Left hindlimb (tissue), 1 donor: ENCODE data around the gene SF1.
A peak's percentile ranks its signal among the peaks of the same experiment; 100 is the strongest.

Experiments used
- DNase-seq: peaks from one replicate; pipeline ENCODE4 v3.0.0-alpha.2; 2018

SF1 gene

DNA sequence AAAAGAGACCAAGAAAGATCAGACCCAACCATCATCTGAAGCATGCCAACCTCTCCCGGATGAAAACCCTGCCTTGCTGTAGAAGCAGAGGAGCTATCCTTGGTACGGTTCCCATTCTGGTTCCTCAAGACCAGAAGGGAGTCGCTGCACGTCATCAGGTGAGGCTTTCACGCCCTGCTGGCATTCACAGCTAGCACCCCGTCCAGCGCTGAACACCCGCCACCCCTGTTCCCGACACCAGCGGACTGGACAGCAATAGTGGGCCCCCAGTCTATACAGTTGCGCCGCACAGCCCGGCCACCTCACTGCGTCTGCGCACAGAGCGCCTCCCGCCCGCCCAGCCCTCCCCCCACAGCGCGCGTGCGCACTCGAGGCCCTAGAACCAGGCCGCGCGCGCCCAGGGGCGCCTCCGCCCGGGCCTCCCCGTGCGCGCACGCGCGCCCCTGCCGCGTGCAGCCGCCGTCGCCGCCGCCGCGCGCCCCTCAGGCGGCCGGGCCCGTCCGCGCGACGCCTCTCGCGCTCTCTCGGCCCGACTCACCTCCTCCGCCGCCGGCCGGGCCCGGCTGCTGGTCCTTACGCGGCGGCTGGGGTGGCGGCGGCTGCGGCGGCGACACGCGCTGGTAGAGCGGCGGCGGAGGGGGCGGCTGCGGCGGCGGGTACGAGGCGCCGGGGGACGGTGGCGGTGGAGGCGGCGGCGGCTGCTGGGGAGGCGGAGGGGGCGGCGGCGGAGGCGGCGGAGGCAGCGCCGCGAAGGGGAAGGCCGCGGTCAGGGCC is 706 bp downstream of the SF1 start:
- DNase-seq: peak; percentile 90

DNA sequence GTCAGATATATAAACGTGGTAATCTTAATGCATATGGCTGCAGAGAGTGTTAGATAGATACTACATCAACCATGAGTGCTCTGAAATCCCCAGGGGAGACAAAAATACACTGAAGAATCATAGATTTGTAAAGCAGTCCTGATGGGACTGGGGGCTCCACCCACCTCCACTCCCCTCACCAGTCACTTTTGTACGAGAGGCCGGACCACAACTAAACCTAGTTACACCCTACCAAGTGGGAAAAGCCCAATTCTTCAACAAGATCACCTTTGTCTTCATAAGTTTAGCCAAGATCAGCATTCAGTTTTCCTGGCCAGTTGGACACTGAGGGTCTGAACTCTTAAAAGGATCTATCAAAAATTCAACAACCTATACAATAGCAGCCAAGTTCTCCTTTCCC is 1.5 kb downstream of the SF1 start:
- DNase-seq: no peak

DNA sequence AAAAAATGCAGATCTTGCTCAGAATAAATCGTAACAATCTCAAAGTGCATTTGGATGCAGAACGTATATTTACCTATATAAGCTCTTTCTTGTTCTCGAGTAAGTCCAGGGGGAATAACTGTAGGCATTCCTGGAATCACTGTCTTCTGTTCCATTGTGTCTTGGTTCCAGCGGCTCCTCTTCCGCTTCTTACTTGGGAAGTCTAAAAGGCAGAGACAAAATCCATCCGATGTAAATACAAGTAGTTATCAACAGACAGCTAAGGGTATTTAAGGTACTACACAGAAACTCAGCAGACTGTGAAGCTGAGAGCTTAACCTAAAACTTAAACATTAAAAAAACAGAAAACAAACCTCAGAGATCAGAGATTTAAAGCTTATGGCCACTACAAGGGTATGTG is 1.9 kb downstream of the SF1 start:
- no peak for DNase-seq

DNA sequence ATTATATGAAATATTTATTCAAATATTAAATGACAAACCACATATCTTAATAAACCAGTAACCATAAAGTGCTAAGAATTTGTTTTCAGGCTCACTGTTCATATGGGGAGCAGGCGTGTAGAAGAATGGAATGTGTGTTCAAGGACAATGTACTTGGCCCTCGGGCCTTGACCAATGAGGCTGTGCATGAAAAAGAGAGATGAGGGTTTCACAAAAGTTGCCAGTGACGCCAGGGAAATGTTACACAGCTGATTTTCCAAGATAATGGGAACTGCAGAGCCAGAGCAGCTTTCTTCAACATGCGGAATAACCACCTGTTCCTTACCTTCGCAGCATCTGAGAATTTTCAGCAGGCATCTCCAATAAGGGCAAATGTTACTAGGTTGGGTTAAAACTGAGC is 4.2 kb downstream of the SF1 start:
- no peak for DNase-seq

DNA sequence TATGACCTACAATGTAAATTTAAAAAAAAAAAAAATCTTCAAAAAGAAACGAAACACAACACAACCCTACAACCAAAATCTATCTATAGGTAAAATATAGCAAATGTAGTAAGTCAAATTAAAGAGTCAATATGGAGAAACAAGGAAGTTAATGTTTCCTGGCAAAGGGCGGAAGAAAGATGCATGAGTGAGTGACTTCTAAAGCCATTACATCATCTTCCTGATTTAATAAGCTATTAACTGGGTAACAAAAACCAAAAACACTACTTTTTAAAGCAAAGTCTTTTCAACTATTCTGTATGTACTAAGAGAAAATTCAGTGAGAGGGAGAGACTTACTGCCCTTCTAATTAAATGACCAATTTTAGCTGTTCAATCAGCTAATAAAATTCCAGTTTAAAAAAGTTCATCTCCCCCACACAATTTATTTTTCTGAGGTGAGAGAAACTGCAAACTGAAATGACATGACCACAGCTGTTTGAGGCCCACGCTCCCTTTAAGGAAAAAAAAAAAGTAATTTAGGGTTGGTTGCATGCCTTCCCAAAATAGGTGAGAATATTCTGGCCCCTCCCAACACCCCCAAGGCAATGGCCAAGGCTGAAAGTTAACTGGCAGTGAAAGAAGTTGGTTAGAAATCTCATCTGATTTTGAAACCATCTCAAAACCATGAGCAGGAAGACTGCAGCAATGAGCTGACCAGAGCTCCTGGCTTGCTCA is 5.9 kb downstream of the SF1 start:
- no peak for DNase-seq

DNA sequence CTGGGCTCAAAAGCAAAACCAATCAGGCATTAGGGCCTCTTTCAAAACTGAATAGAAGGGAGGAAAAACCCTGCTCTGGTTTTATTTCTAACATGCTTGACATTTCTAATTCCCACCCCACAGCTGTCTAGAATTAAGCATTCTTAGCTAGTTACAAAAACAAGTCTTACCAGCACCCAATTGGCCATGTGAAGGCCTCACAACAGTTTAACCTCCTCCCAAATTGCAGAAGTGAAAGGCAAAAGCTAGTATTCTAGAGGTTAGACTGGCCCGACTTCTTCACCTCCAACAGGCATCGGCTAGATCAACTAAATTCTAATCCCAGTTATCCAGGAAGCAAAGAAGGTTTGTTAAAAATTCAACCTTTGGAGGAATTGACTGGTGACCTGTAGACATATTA is 6.5 kb downstream of the SF1 start:
- DNase-seq: no peak

DNA sequence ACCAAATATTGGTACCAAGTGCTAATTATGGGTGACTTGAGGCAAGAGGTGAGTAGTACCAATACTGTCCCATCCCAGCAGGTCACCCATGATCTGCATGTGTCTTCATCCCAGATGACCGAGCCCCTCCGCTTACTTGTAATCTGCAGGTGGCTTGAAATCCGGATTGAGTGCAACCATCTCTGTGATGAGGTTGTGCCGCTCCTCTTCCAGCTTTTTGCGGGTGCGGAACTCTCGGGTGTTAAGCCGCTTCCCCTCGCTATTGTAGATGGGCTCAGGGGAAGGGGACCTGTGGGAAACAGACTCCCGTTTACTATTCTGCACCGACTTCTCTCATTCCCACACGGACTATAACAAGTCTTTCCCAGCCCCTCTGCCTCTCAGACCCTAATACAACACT is 8.2 kb downstream of the SF1 start:
- no peak for DNase-seq

DNA sequence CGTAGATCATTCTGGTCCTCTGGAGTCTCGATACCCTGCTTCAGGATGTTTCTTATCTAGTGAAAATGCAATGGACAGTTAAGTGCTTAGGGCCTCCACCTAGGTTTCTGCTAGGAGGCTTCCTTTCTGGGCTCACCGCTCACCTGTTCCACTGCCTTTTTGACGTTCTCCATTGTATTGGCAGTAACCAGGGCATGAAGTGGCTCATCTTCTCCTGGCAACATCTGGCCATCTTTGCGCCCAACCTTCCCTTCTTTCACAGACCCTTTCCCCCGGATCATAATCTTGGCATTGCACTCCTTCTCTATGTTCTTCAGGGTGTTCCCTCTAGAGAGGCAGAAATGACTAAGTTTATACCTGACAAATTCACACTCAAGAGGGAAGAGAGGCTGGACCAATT is 9.1 kb downstream of the SF1 start:
- DNase-seq: no peak

DNA sequence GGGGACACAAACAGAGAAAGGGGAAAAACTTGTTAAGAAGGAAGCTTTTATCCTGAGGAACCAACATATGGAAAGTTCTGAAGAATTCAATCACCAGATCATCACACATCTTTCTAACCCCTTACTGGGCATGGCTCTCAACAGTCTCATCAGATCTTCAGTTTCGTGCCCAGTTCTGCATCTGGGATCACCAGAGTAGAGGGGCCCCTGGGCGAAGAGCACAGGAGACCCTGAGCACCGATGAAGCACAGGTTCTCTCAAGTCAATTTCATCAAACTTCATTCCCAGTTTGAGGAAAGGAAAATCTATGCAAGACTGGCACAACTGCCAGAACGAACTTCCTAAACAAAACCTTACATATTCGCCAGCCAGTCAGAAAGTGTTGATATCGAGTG is 10.0 kb downstream of the SF1 start:
- no peak for DNase-seq

DNA sequence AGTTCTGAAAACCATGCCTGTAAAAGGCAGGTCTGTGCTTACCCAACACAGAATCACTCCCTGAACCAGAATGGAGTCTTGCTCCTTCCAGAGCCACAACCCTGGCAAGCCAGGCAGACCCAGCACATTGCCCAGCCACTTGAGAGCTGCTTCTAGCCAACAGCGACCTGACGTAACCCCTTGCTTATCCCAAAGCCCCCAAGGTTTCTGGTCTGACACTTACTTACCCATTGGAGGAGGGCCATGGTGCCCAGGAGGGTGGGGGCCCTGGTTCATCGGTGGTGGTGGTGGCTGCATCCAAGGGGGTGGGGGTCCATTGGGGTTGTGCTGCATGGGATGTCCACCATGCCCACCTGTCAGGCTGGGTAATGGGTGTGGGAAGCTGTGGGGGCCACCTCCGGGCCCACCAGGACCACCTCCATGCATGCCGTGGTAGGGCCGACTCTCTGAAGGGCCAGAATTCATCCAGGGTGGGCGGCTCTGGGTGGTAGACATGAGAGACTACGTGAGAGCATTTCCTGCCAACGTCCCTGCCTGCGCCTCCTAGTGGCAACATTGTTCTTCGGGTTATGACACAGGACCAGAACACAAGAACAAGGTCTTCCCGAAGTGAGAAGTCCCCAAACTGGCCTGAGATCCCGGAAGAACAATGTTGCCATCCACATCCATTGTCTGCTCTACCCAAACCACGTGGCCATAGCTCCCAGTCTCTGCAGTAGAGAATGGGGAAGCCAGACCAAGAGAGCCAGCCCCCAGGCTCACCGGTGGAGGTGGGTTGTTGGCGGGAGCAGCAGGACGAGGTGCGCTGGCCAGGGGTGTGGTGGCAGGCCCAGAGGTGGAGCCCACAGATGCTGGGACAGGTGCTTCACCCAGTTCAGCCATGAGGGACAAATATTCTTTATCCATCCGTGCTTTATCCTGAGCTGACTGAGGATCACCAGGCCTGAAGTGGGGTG is 10.7 kb downstream of the SF1 start:
- DNase-seq: no peak

DNA sequence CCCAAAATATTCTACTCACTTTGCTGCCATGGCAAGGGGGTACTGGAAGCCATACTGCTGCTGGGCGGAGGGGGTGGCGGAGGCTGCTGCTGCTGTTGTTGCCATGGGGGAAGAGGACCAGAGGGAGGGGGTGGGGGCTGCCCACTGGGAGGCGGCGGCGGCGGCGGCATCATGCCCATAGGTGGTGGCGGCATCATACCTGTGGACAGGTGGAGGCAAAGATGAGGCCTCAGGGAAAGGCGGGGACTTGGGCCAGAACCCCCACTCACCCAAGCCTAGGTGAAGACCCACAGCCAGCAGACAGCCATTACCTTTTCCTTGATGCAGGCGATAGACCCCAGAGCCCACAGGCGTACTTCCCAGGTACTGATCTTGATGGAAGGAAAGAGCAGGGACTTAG is 11.5 kb downstream of the SF1 start:
- DNase-seq: no peak

DNA sequence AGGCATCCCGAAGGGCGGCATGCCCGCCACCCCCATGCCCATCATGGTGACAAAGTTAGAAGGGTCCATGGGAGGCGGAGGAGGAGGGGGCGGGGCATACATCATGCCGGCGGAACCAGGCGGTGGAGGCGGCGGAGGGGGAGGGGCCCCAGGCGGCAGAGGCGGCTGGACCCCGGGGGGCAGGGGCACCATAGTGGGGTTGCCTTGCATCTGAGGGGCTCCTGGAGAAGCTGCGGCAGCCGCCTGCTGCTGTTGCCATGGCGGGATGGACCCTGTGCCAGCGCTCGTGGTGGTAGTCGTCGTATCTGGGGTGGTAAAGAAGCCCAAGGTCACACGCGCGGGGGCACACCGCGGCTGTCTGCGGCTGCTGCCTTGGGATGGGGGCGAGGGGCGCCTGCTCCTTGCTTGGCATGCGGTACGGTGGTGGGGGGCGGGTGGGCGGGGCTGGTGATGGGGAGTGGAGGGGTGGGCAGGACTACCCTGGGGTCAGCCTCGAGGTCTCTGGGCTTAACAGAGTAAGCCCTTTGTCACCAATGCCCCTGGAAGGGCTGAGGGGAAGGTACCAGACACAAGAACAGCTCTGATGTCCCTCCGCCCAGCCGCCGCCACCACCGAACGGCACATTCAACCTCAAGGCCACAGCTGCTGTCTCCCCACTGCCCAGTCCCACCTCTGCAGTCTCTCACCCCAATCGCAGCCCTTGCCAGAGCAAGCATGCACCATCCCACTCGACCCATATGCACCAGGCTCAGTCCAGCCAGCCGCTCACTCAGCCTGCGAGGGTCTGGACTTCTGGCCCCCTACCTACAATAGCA is 12.3 kb downstream of the SF1 start:
- no peak for DNase-seq

DNA sequence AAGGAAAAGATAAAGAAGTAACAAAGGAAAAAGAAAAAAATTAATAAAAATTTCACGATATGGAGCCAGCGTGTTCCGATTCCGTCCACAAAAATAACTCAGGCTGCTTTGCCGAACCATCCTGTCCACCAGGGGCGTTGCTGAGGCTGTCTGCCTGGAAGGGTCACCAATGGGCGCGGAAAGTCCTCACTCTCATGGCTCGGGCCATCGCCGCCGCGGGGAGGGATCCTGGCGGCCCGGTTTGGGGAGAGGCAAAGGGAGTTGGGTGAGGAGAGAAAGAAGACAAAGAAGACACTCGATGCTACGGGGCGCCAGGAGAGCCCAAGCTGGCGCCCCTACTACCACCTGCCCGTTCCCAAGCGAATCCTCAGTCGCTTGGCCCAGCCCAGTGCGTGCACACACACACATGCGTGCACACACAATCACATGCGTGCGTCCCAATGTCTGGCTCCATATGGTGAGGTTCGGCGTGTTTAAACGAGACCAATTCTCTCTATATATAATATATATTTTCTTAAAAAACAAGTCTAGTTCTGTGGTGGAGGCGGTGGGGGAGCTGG is 13.0 kb downstream of the SF1 start:
- DNase-seq: no peak

DNA sequence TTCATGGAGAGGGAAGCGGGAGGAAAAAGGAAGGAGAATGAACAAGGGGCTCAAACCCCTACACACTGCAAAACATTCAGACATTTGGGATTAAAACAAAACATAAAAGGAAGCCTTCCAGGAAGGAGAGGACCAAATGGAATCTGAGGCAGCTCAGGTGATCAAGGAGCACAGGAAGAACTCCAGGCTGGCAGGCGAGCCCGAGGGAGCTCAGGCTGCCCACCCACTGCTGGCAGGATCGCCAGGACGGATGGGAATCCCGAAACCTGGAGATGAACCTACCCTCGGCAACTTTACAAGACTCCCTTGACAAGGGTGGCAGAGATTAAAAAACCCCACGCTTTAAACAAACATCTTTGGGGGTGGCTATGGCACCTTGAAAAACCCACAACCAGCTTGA is 13.6 kb downstream of the SF1 start:
- DNase-seq: no peak

DNA sequence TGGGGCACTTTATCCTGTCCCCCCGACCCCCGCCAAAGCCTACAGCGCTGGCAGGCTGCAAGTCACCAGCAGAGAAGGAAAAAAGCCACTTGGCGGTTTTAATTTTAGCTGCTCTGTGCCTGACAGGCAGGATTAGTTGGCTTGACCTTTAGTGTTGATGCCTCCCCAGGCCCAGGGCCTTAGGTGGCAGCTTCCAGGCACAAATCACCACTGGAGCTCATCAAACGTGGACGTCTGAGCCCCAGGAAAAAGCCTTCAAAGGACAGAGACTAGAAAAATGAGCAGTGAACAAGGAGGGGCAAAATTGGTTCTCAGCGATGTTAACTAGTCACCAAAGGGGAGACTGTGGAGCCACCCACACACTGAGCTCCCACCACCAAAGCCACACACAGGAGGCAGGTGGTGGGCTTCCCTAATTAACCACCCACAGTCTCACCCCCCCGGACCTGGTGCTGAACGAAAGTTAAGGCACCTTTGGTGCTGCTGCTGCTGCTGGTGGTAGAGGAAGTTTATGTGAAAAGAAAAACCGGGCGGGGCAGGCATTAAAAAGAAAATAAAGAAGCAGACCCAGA is 14.2 kb downstream of the SF1 start:
- no peak for DNase-seq

DNA sequence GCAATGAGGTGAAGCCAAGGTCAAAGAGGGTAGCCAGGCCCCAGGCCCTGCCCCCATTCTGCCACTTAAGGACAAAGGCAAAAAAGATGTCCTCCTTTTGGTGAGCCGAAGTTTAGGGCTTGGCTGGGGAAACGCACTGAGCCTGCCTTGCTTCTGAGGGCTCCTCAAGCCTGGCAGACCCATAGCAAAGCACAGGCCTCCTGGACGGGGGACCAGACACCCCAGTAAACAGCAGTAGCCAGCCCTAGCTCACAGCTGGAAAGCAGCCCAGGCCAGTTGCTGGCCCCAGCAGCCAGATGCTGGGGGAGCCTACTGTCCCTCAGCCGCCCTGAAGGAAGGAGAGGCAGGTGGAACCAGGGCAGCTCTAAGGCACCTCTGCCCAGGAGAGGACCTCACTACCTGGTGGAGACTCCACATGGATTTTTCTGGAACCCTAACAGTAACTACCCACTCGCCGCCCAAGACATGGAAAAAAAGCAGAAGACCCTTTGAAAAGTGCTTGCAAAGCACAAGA is 14.8 kb downstream of the SF1 start:
- DNase-seq: no peak

DNA sequence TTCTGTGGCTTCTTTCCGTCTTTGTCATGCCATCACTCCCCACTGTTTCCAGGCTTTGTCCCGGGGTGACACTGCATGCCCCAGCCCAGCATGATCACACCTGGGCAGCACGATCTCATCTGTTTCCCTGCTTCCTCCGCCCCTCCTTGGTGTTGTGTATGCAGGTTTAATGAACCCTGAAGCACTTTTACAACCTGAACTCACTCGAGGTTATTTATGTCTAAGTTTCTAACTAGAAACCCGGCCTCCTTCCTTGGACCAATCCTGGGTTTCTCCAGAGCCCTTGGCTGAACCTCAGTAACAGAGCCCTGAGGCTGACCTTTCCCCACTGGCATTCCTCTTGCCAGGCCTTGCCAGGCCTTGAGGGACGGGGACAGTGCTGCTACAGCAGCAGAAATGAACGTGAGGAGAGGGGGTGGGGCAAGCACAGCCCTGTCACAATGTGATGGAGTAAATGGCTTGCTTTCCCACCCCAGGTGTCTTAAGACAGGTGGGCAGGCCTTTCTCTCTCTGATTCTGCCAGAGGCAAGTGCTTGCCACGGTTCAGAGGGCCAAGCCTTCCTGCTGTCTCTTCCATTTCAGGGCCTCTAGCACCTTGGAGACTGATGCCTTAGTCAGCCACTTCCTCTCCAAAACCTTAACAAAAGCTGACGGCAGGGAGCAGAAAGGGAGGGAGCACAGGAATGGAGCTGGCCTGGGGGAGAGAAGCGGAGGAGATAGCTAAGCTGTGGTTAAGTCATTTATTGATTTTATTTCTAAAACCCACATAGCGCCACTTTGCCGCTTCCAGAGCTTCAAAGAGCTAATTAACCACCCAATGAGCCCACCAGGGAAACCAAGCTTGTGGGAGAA is 15.4 kb downstream of the SF1 start:
- DNase-seq: no peak

DNA sequence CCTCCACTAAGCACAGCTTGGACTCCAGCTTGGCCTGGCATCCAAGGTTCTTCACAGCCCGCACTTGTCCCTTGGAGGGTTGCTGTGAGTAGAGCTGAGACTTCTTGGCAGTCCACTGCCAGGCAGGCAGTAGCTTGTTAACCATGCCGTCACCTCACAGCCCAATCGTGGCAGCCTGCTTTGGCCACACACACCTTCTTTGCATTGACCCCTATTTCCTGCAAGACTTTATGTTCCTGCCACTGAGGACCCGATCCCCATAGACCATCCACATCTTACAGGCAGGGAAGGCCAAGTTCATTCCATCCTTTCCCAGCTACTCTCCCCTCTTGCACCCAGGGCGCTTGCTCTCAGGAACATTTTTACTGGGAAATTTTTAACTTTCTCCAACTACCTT is 16.1 kb downstream of the SF1 start:
- no peak for DNase-seq

DNA sequence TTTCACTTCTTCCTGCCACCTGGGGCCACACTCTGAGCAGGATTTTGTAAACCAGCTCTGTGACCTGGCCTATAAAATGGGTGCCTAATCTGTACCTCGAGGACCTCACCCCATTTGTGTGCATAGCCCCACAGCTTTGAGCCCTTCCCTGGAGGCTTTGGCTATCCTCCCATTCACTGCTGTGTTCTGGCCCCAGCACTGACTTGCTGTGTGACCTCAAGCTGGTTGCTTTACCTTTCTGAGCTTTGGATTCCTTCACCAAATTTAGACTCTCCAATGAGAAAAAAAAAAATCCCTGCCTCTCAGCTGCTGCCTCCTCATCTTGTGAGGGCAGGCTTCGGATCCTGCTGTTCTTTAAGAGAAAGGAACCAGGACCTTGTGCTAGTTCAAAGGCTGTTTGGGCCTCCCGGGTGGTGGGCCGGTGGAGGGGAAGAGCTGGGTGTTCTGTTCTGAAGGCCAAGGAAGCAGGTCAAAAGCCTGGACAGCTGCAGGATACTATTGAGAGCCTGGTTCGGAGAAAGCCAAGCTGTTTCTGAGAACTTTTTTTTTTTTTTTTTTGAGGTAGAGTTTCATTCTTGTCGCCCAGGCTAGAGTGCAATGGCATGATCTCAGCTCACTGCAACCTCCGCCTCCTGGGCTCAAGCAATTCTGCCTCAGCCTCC is 17.5 kb downstream of the SF1 start:
- DNase-seq: no peak
